Uterus (tissue), 4 donors: Measurements from ENCODE around the gene CC2D2A. TPM values are rescaled to one million over a fixed set of nuclear protein-coding genes. Genes with fewer than 3 reads are reported as not detected.
A peak's percentile ranks its signal among the peaks of the same experiment; 100 is the strongest.

Experiments
- DNase-seq, 2 donors: peaks; one replicate each; pipeline ENCODE4 v3.0.0-alpha.2; 2019 to 2020
- H3K27ac ChIP-seq, 2 donors: fragments of 200-600 bp; sonication (generic); 1 replicate in 1 of 2; 2 replicates in 1 of 2; pipeline ENCODE4 v1.5.1; 2016 to 2018
- H3K27me3 ChIP-seq, 2 donors: fragments of 200-600 bp; sonication (generic); one replicate each; pipeline ENCODE4 v1.5.1; 2018 to 2019; ENCODE audit warnings: control low read depth in 1 of 2
- H3K36me3 ChIP-seq, 2 donors: fragments of 200-600 bp; sonication (generic); one replicate each; pipeline ENCODE4 v1.5.1; 2019; ENCODE audit warnings: control low read depth in 1 of 2
- H3K4me1 ChIP-seq, 2 donors: fragments of 200-600 bp; sonication (generic); one replicate each; pipeline ENCODE4 v1.5.1; 2018 to 2019; ENCODE audit warnings: control low read depth in 1 of 2
- H3K4me3 ChIP-seq, 2 donors: fragments of 200-600 bp; sonication (generic); 1 replicate in 1 of 2; 2 replicates in 1 of 2; pipeline ENCODE4 v1.5.1; 2018 to 2019; ENCODE audit warnings: mild to moderate bottlenecking in 1 of 2
- H3K9me3 ChIP-seq, 2 donors: fragments of 200-600 bp; sonication (generic); one replicate each; pipeline ENCODE4 v1.5.1; 2019; ENCODE audit warnings: control low read depth in 1 of 2
- POLR2A ChIP-seq, 2 donors: fragments of 450-650 bp; IDR thresholded peaks; one replicate each; pipeline ENCODE4 v1.6.1; 2016; ENCODE audit warnings: antibody characterized with exemption in 2 of 2, mild to moderate bottlenecking in 1 of 2, moderate library complexity in 1 of 2
- intact Hi-C: fragments of 100-400 bp; cut with DNase I; formaldehyde crosslinking; loops from one replicate; pipeline ENCODE4 v1.15.1; 2023; ENCODE audit warnings: low total_unique reads
- small RNA-seq: library from RNA; depleted of rRNA; stranded (forward); fragments of <200 nt; gene quantifications from one replicate; pipeline ENCODE3, GENCODE V24; 2016
- total RNA-seq, 4 donors: library from RNA; depleted of rRNA in 3 of 4; stranded (reverse); fragments of >200 nt in 3 of 4; gene quantifications; one replicate each; pipeline versions ENCODE4 v1.1.0 to v1.2.4, GENCODE V29; 2014 to 2023
- TF ChIP-seq, protein P1 (sequence below), 4 experiments: fragments of 200-600 bp in 2 of 4; fragments of 450-650 bp in 2 of 4; sonication (generic) in 2 of 4; IDR thresholded peaks; one replicate each; pipeline ENCODE4 v1.5.1; 2016 to 2019; ENCODE audit warnings: antibody characterized with exemption in 4 of 4, mild to moderate bottlenecking in 2 of 4, moderate library complexity in 1 of 4
- donor health status: DM: yes; HTN: yes; CAD: no.

CC2D2A gene
- total RNA-seq, 4 donors from 2014 or later, result 16.8 to 54.4 (median 33.9) TPM

DNA sequence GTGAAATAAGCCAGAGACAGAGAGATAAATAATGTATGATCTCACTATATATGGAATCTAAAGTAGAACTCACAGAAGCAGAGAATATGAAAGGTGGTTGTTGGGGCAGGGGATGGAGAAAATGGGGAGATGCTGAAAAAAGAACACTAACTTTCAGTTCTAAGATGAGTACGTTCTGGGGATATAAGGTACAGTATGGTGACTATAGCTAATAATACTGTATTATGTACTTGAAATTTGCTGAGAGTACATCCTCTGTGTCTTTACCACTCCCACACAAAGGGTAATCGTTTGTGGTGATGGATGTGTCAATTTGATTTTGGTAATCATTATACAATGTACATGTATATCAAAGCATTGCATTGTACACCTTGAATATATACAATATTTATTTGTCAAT is 178.9 kb downstream of the CC2D2A start:
- Histone ChIP-seq H3K4me1 (peaks cover 5 to 9% of the 10 kb centered on the region in 2 donors), H3K36me3 (no peaks in the 10 kb centered on the region), H3K4me3 (no peak overlapping the region), H3K27me3 (no peaks in the 10 kb centered on the region), H3K27ac (no peak overlapping the region), H3K9me3 (no peaks in the 10 kb centered on the region)
- no peak for TF ChIP-seq POLR2A (IDR thresholded peaks at IDR 0.05)
- TF ChIP-seq, protein P1, sequence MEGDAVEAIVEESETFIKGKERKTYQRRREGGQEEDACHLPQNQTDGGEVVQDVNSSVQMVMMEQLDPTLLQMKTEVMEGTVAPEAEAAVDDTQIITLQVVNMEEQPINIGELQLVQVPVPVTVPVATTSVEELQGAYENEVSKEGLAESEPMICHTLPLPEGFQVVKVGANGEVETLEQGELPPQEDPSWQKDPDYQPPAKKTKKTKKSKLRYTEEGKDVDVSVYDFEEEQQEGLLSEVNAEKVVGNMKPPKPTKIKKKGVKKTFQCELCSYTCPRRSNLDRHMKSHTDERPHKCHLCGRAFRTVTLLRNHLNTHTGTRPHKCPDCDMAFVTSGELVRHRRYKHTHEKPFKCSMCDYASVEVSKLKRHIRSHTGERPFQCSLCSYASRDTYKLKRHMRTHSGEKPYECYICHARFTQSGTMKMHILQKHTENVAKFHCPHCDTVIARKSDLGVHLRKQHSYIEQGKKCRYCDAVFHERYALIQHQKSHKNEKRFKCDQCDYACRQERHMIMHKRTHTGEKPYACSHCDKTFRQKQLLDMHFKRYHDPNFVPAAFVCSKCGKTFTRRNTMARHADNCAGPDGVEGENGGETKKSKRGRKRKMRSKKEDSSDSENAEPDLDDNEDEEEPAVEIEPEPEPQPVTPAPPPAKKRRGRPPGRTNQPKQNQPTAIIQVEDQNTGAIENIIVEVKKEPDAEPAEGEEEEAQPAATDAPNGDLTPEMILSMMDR (IDR thresholded peaks at IDR 0.05), result no peak
- DNase-seq, result no peak
- intact Hi-C loops, result no loop called here

DNA sequence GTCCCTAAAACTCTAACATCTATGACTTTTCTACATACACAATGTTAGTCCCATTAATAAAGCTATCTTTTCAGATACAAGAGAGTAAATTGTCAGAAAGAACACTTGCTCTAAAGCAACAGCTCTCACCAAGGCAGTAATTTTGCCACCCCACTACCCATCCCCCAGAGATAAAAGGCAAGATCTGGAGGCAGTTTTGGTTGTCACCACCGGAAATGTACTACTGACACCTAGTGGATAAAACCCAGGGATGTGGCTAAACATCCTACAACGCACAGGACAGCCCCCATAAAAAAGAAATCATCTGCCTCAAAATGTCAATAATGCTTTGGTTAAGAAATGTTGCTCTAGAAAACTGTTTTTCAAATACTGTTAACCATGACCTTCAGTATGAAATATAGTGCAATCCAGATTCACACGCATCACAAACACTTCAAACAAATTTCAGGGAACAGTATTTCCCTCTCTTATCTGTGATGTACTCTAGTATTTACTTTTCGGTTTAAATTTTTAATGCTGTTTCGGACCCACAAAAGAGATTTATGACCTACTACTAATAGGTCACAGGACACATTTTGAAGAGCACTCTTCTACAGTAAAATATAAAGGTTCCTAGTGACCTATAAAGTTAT is 180.3 kb downstream of the CC2D2A start:
- H3K4me3 ChIP-seq, result no peak overlapping the region
- no peaks in the 10 kb centered on the region for H3K27me3 ChIP-seq
- H3K4me1 ChIP-seq, result peaks cover 0 to 5% of the 10 kb centered on the region in 2 donors
- H3K27ac ChIP-seq, result peak overlapping the region; percentile 31 to 100
- DNase-seq, result peak in 1 of 2 donors; percentile 27
- H3K36me3 ChIP-seq, result no peaks in the 10 kb centered on the region
- intact Hi-C loops, result no loop called here
- TF ChIP-seq, protein P1 (IDR thresholded peaks at IDR 0.05), result peak; percentile 40 to 54 (median 54)
- no peak for TF ChIP-seq POLR2A (IDR thresholded peaks at IDR 0.05)
- no peaks in the 10 kb centered on the region for H3K9me3 ChIP-seq

Small RNA genes lying within 50 kb of the gene (small RNA-seq; reads per million reads assigned to genes)
- not detected for gene AC007016.1

Other genes with a start within 250 kb of the CC2D2A start
- 10 to 100 TPM in 3 of 4 donors, 1 to 10 TPM in 1; 6.1 to 31.5 (median 12.9) TPM for gene C1QTNF7, start 41.8 kb upstream of the CC2D2A start, total RNA-seq
- 100 to 1,000 TPM in 3 of 4 donors, 10 to 100 TPM in 1; 69.7 to 261 (median 136) TPM for gene FBXL5, start 185.5 kb downstream of the CC2D2A start, total RNA-seq
- 100 to 1,000 TPM in 1 of 4 donors, 10 to 100 TPM in 3; 41.7 to 104 (median 54.8) TPM for gene FAM200B, start 211.9 kb downstream of the CC2D2A start, total RNA-seq
- gene BST1, start 233.2 kb downstream of the CC2D2A start, total RNA-seq, result 10 to 100 TPM in 1 of 4 donors, 1 to 10 TPM in 2, not detected in 1; 1.5 to 11.4 (median 7.7) TPM